ENCODE measurements around the gene RGS11.

The RGS11 gene

DNA sequence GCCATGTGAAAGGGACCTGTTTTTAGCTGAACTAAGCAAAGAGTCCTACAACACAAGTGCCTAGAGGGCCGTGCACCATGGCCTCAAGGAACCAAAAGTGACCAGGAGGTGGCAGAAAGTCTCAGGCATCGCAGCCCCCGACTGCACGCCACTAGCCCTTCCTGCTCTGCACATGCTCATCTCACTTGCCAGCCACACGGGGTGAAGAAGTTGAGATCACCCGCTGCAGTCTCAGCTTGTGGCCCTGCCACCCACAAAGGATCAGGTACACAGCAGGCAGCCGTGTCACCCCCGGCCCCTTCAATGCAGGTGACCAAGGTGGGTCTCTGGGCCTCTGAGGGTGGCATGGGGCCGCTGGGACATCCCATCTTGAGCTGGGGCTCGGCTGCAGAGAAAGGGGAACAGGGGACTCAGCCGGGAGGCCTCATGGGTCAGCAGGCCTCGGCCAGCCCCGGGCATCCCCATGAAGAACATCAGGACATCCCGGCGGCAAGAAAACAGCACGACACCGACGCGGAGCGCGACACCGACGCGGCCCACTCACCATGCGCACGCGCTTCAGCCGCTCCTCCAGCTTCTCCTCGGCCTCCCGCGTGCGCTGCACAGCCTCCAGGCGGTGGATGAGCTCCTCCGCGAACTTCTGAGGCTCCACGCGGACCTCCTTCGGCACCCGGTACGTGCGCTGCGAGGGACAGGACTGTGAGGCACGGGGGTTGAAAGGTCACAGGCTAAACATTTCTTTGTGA, 28.2 kb upstream of the RGS11 start:
- no peak overlapping the region for H4K8ac ChIP-seq (ENCODE audit: low read depth, low read length)
- no peak overlapping the region for H3K23ac ChIP-seq (ENCODE audit: low read length)
- H3K79me2 ChIP-seq (ENCODE audit: control insufficient read depth, insufficient read depth, low read length, poor library complexity): no peaks in the 10 kb centered on the region
- H3K9me3 ChIP-seq (ENCODE audit: insufficient read depth, low read depth, low read length): peaks cover 2% of the 10 kb centered on the region
- no peak overlapping the region for H3K14ac ChIP-seq (ENCODE audit: low read length)
- no peak overlapping the region for H2AK5ac ChIP-seq (ENCODE audit: low read length)
- no peak overlapping the region for H4K91ac ChIP-seq (ENCODE audit: low read depth, low read length)
- H4K12ac ChIP-seq (ENCODE audit: low read depth, low read length): no peak overlapping the region
- DNase-seq: peak in 1 of 2 donors; percentile 50
- no peak overlapping the region for H2BK5ac ChIP-seq (ENCODE audit: low read depth, low read length, poor library complexity)
- no peaks in the 10 kb centered on the region for H3K27me3 ChIP-seq (ENCODE audit: insufficient read depth, low read length)
- H3K4ac ChIP-seq (ENCODE audit: low read depth, low read length): no peak overlapping the region
- H3K36me3 ChIP-seq (ENCODE audit: control insufficient read depth in 1 of 2, insufficient read depth in 2 of 2, low read length in 2 of 2): peaks cover 48 to 55% of the 10 kb centered on the region in 2 experiments
- H3K9ac ChIP-seq (ENCODE audit: low read length): no peak overlapping the region
- no peaks in the 10 kb centered on the region for H3K4me1 ChIP-seq (ENCODE audit: control insufficient read depth in 1 of 2, insufficient read depth in 2 of 2, low read length in 2 of 2)
- no peak overlapping the region for H3K18ac ChIP-seq (ENCODE audit: low read length)
- no peaks in the 10 kb centered on the region for H3K79me1 ChIP-seq (ENCODE audit: low read length)
- WGBS (ENCODE audit: extremely low coverage, insufficient coverage, insufficient read length): no CpG with 5 or more reads among the region's 43 CpGs
- H2BK12ac ChIP-seq (ENCODE audit: low read length): no peak overlapping the region
- no peak overlapping the region for H3K4me3 ChIP-seq (ENCODE audit: low read depth, low read length)
- H3K27ac ChIP-seq (ENCODE audit: low read depth, low read length): no peak overlapping the region
- H2AFZ ChIP-seq (ENCODE audit: insufficient read depth, low read length, poor library complexity): no peak overlapping the region
- no peak overlapping the region for H2BK120ac ChIP-seq (ENCODE audit: insufficient read depth, low read length, poor library complexity)
- no peak overlapping the region for H3K4me2 ChIP-seq (ENCODE audit: low read length)

DNA sequence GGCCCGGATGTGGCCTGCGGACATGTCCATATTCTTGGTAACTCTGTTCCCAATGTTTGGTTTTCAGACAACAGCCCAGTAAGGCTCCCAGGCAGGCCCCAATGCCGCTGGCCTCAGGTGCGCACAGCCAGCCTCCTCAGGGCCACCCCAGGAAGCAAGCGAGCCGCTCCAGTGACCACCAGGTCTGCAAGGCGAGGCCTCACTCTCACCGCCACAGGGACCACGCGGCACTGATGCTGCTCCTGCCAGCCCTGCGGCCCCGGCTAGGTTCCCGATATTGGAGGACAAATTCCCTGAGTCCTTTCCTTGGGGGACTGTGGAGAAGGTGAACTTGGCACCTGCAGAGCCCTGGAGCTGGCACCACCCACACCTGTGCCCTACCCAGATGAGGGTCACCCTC, 26.2 kb upstream of the RGS11 start:
- Histone ChIP-seq H2AFZ (ENCODE audit: insufficient read depth, low read length, poor library complexity) (no peak overlapping the region), H3K27ac (ENCODE audit: low read depth, low read length) (no peak overlapping the region), H4K91ac (ENCODE audit: low read depth, low read length) (no peak overlapping the region), H4K8ac (ENCODE audit: low read depth, low read length) (no peak overlapping the region), H3K14ac (ENCODE audit: low read length) (no peak overlapping the region), H2BK120ac (ENCODE audit: insufficient read depth, low read length, poor library complexity) (no peak overlapping the region), H3K79me2 (ENCODE audit: control insufficient read depth, insufficient read depth, low read length, poor library complexity) (no peaks in the 10 kb centered on the region), H2BK5ac (ENCODE audit: low read depth, low read length, poor library complexity) (no peak overlapping the region), H3K4me1 (ENCODE audit: control insufficient read depth in 1 of 2, insufficient read depth in 2 of 2, low read length in 2 of 2) (no peaks in the 10 kb centered on the region), H3K27me3 (ENCODE audit: insufficient read depth, low read length) (no peaks in the 10 kb centered on the region), H3K4ac (ENCODE audit: low read depth, low read length) (no peak overlapping the region), H2AK5ac (ENCODE audit: low read length) (no peak overlapping the region), H3K4me2 (ENCODE audit: low read length) (no peak overlapping the region), H4K12ac (ENCODE audit: low read depth, low read length) (no peak overlapping the region), H3K9me3 (ENCODE audit: insufficient read depth, low read depth, low read length) (peaks cover 5% of the 10 kb centered on the region), H3K36me3 (ENCODE audit: control insufficient read depth in 1 of 2, insufficient read depth in 2 of 2, low read length in 2 of 2) (peaks cover 49 to 50% of the 10 kb centered on the region in 2 experiments), H3K4me3 (ENCODE audit: low read depth, low read length) (no peak overlapping the region), H3K23ac (ENCODE audit: low read length) (no peak overlapping the region), H3K79me1 (ENCODE audit: low read length) (no peaks in the 10 kb centered on the region), H3K18ac (ENCODE audit: low read length) (no peak overlapping the region), H3K9ac (ENCODE audit: low read length) (no peak overlapping the region), H2BK12ac (ENCODE audit: low read length) (no peak overlapping the region)
- WGBS (ENCODE audit: extremely low coverage, insufficient coverage, insufficient read length): no CpG with 5 or more reads among the region's 13 CpGs
- no peak for DNase-seq

DNA sequence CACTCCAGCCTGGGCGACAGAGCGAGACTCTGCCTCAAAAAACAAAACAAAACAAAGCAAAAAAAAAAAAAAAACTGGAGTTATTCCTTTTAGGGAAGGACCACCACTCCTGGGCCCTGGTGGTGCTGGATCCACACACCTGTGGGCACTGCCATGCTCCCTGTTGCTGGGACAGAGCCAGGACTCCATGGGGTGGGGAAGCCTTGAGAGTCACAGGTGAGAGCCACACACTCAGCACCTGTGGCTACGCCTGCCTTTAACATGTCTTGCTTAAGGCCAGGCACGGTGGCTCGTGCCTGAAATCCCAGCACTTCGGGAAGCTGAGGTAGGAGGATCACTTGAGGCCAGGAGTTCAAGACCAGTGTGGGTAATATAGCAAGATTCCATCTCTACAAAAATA, 25.5 kb upstream of the RGS11 start:
- Histone ChIP-seq H3K23ac (ENCODE audit: low read length) (no peak overlapping the region), H3K4me2 (ENCODE audit: low read length) (no peak overlapping the region), H3K4me3 (ENCODE audit: low read depth, low read length) (no peak overlapping the region), H3K36me3 (ENCODE audit: control insufficient read depth in 1 of 2, insufficient read depth in 2 of 2, low read length in 2 of 2) (peaks cover 50 to 51% of the 10 kb centered on the region in 2 experiments), H3K27ac (ENCODE audit: low read depth, low read length) (no peak overlapping the region), H3K14ac (ENCODE audit: low read length) (no peak overlapping the region), H4K8ac (ENCODE audit: low read depth, low read length) (no peak overlapping the region), H2BK5ac (ENCODE audit: low read depth, low read length, poor library complexity) (no peak overlapping the region), H2AFZ (ENCODE audit: insufficient read depth, low read length, poor library complexity) (no peak overlapping the region), H3K27me3 (ENCODE audit: insufficient read depth, low read length) (no peaks in the 10 kb centered on the region), H4K12ac (ENCODE audit: low read depth, low read length) (no peak overlapping the region), H3K9ac (ENCODE audit: low read length) (no peak overlapping the region), H3K4me1 (ENCODE audit: control insufficient read depth in 1 of 2, insufficient read depth in 2 of 2, low read length in 2 of 2) (no peaks in the 10 kb centered on the region), H4K91ac (ENCODE audit: low read depth, low read length) (no peak overlapping the region), H3K79me2 (ENCODE audit: control insufficient read depth, insufficient read depth, low read length, poor library complexity) (no peaks in the 10 kb centered on the region), H2AK5ac (ENCODE audit: low read length) (no peak overlapping the region), H3K79me1 (ENCODE audit: low read length) (no peaks in the 10 kb centered on the region), H2BK120ac (ENCODE audit: insufficient read depth, low read length, poor library complexity) (no peak overlapping the region), H3K4ac (ENCODE audit: low read depth, low read length) (no peak overlapping the region), H3K18ac (ENCODE audit: low read length) (no peak overlapping the region), H2BK12ac (ENCODE audit: low read length) (no peak overlapping the region), H3K9me3 (ENCODE audit: insufficient read depth, low read depth, low read length) (peaks cover 3% of the 10 kb centered on the region)
- WGBS (ENCODE audit: extremely low coverage, insufficient coverage, insufficient read length): no CpG with 5 or more reads among the region's 6 CpGs
- DNase-seq: no peak

DNA sequence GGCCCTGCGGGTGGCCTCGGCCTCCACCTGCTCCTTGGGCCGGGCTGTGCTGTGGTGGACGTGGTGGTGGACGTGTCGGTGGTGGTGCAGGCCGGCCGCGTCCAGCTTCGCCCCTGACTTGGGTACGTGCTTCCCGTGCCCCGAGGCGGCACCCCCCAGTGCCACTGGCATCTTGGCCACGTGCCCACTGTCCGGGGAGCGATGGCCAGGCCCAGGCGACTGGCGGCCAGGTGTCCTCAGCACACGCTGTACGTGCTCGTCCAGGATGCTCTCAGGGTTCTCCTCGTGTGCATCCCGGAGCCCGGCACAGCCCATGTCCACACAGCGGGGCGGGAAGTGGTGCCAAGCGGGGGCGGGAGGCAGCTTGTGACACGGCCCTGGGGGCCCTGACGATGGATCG, 22.1 kb upstream of the RGS11 start:
- Histone ChIP-seq H3K18ac (ENCODE audit: low read length) (no peak overlapping the region), H3K14ac (ENCODE audit: low read length) (no peak overlapping the region), H3K4me2 (ENCODE audit: low read length) (no peak overlapping the region), H4K91ac (ENCODE audit: low read depth, low read length) (no peak overlapping the region), H2BK5ac (ENCODE audit: low read depth, low read length, poor library complexity) (no peak overlapping the region), H4K8ac (ENCODE audit: low read depth, low read length) (no peak overlapping the region), H2AK5ac (ENCODE audit: low read length) (no peak overlapping the region), H2BK12ac (ENCODE audit: low read length) (no peak overlapping the region), H3K79me2 (ENCODE audit: control insufficient read depth, insufficient read depth, low read length, poor library complexity) (no peaks in the 10 kb centered on the region), H3K4me1 (ENCODE audit: control insufficient read depth in 1 of 2, insufficient read depth in 2 of 2, low read length in 2 of 2) (no peaks in the 10 kb centered on the region), H3K9me3 (ENCODE audit: insufficient read depth, low read depth, low read length) (peaks cover 3% of the 10 kb centered on the region), H3K9ac (ENCODE audit: low read length) (no peak overlapping the region), H3K36me3 (ENCODE audit: control insufficient read depth in 1 of 2, insufficient read depth in 2 of 2, low read length in 2 of 2) (peaks cover 45 to 48% of the 10 kb centered on the region in 2 experiments), H3K4me3 (ENCODE audit: low read depth, low read length) (no peak overlapping the region), H3K27me3 (ENCODE audit: insufficient read depth, low read length) (no peaks in the 10 kb centered on the region), H2BK120ac (ENCODE audit: insufficient read depth, low read length, poor library complexity) (no peak overlapping the region), H3K4ac (ENCODE audit: low read depth, low read length) (no peak overlapping the region), H2AFZ (ENCODE audit: insufficient read depth, low read length, poor library complexity) (no peak overlapping the region), H4K12ac (ENCODE audit: low read depth, low read length) (no peak overlapping the region), H3K79me1 (ENCODE audit: low read length) (no peaks in the 10 kb centered on the region), H3K27ac (ENCODE audit: low read depth, low read length) (no peak overlapping the region), H3K23ac (ENCODE audit: low read length) (no peak overlapping the region)
- no CpG with 5 or more reads among the region's 32 CpGs for WGBS (ENCODE audit: extremely low coverage, insufficient coverage, insufficient read length)
- DNase-seq: no peak
